Measurements from ENCODE around the gene RCL1.
A peak's percentile ranks its signal among the peaks of the same experiment; 100 is the strongest.
"Not testable (repeated sequence)": the region's sequence is repeated elsewhere in the genome, so short reads cannot be mapped to it uniquely, and the experiment has no call there.

The RCL1 gene

DNA sequence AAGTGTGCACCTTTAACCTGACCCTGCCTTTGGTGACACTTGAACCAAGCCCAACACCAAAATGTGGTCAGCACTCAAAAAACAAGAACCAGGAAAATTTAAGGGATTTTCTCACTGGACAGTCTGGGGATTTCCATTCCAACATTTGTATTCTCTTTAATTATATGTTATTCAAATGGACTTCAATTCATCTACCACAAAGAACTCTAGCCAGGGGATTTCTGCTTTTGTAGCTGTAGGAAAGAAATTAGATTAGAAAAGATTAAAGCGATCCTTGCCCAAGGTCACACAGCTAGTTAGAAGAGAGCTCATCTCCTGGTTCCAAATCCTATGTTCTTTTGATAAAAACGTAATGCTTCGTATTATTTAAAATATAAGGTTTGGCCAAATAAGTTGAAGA is 97.5 kb downstream of the RCL1 start:
- no peak for DNase-seq

DNA sequence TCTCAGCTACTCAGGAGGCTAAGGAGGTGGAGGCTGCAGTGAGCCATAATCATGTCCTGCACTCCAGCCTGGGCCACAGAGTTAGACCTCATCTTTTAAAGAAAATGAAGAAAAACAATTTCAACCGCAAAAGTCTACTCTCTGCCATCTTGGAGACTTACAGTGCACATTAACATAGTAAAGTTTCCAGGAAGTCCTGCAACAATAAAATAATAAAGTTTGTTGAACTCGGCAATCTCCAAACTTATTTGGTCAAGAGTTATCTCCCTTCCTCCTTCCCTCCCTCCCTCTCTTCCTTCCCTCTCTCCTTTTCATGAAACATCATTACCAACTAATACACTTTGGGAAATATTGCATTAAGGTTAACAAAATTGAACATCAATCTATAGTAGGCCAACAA is 98.2 kb downstream of the RCL1 start:
- DNase-seq: no peak

DNA sequence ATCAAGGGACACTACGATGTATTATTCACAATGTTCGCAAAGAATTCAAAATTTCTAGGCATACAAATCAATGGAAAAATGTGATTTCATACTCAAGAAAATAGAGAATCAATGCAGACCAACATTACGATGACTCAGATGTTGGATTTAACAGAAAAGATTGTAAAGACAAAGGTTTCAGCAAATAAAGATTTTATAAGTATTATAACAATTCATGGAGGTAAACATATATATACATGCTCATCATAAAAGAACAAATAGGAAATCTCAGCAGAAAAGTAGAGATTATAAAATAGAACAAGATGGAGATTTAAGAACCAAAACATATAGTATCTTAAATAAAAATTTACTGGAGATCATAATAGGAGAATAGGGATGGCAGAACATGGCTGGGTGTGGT is 98.9 kb downstream of the RCL1 start:
- DNase-seq: no peak

DNA sequence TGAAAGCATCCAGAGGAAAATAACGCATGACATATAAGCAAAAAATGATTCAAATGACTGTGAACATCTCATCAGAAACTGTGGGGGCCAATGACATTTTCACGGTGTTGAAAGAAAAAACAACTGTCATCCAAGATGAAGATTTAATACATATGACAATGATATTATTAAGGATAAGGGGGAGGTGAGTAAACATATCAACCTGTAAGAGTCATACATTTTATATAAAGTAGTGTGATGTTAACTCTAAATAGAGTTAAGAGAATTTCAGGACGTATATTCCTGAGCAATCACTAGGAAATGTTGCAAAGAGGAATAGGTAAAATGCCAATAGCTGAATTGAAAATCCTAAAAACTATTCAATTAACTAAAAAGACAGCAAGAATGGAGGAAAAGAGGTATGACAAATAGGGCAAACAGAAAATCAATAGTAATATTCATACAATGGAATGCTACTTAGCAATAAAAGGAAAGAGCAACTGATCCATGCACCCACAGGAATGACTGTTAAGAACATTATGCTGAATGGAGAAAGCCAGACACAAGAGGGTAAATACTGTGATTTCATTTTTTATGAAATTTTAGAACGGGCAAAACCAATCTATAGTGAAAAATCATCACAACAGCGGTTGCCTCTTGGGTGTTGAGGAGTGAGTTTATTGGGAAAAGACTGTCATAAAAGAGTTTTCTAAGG is 99.9 kb downstream of the RCL1 start:
- DNase-seq: no peak

DNA sequence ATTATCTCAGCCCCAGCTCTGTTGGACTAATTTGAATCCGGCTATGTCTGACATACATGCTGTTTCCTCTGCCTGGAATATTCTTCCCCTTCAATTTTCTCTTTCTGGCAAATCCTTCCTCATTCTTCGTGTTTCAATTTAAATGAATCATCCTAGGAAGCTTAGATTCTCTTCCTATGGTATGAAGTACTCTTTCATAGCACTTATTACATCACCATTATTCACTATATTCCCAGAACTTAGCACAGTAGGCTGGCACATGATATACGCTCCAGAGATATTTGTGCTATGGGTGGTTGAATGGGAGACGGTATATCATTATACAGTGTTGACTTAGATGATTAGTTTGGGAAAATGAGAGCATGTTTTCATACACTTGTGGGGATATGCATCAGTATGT is 101.3 kb downstream of the RCL1 start:
- DNase-seq: peak; percentile 78

DNA sequence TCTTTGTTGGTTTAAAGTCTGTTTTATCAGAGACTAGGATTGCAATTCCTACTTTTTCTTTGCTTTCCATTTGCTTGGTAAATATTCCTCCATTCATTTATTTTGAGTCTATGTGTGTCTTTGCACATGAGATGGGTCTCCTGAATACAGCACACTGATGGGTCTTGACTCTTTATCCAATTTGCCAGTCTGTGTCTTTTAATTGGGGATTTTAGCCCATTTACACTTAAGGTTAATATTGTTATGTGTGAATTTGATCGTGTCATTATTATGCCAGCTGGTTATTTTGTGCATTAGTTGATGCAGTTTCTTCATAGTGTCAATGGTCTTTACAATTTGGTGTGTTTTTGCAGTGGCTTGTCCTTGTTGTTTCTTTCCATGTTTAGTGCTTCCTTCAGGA is 107.1 kb downstream of the RCL1 start:
- not testable (repeated sequence) for DNase-seq

DNA sequence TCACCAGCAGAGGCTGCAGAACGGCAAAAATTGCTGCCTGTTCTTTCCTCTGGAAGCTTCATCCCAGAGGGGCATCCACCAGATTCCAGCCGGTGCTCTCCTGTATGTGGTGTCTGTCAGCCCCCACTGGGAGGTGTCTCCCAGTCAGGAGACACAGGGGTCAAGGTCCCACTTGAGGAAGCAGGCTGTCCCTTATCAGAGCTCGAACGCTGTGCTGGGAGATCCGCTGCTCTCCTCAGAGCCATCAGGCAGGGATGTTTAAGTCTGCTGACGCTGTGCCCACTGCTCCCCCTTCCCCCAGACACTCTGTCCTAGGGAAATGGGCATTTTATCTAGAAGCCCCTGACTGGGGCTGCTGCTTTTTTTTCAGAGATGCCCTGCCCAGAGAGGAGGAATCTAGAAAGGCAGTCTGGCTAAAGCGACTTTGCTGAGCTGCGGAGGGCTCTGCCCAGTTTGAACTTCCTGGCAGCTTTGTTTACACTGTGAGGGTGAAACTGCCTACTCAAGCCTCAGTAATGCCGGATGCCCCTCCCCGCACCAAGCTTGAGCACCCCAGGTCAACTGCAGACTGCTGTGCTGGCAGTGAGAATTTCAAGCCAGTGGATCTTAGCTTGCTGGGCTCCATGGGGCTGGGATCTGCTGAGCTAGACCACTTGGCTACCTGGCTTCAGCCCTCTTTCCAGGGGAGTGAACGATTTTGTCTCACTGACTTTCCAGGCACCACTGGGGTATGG is 108.8 kb downstream of the RCL1 start:
- DNase-seq: not testable (repeated sequence)

DNA sequence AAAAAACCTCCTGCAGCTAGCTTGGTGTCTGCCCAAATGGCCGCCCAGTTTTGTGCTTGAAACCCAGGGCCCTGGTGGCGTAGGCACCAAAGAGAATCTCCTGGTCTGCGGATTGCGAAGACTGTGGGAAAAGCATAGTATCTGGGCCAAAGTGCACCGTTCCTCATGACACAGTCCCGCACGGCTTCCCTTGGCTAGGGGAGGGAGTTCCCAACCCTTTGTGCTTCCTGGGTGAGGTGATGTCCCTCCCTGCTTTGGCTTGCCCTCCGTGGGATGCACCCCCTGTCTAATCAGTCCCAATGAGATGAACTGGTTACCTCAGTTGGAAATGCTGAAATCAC is 109.4 kb downstream of the RCL1 start:
- no peak for DNase-seq

DNA sequence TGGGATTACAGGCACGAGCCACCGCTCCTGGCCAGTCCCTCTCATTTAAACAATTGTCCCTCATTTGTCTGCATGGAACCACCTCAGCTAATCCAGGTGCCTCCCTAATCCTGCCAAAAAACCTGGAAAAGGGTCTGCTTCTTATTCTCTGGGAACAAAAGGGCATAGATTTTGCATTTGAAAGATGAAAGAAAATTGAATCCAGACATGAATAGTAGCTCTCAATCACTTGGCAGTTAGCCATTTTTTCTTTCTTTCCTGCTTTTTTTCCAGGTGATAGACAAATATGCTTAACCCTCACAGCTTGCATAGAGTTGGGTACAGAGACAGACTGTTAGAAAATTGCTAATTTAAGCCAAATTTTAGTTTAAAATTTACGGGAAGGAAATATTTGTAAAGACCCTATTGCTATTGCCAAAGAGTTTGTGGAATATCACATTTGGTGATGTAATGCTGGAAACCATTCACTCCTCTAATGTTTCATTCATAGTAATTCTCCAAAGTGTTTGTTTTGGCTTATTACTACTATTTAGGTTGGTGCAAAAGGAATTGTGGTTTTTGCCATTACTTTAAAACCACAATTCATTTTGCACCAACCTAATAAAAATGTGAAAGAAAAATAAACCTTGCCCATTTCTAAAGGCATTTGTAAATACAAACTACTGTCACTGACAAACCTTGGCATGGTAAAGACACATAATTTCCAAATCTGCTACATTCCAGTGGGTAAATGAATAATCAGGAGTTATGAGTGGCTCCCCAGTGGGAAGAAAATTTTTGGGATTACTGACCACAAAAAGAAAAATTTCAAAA is 111.8 kb downstream of the RCL1 start:
- DNase-seq: peak; percentile 80

DNA sequence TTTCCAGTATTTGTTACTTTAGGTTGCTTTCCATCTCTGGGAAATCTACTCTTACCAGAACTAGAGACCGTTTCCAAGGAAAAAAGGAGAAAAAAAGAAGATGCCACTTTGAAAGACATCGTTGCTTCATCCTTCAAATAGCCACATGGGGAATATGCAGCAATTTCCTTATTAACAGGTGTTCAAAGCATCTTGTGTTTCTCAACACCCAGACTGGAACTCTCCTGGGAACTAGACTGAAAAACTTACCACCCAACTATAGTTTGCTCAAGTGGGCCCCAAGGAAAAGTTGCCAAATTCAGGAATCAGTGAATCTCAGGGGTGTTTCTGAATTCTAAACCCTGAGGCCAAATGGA is 112.4 kb downstream of the RCL1 start:
- no peak for DNase-seq

Measured in fibroblast of skin of right biceps (primary cell).